ENCODE data around the gene NT5DC2.

- TF ChIP-seq POLR2A (IDR thresholded peaks at IDR 0.05; ENCODE audit: extremely low read depth, insufficient read length) (no peak), CTCF (IDR thresholded peaks at IDR 0.05; ENCODE audit: low read depth, low read length) (no peak)
Observed at GRCh38 chr3:52531860-52532516, 1.7 kb downstream of the NT5DC2 start.
